ENCODE measurements around the gene ZMPSTE24.

Gene ZMPSTE24

DNA sequence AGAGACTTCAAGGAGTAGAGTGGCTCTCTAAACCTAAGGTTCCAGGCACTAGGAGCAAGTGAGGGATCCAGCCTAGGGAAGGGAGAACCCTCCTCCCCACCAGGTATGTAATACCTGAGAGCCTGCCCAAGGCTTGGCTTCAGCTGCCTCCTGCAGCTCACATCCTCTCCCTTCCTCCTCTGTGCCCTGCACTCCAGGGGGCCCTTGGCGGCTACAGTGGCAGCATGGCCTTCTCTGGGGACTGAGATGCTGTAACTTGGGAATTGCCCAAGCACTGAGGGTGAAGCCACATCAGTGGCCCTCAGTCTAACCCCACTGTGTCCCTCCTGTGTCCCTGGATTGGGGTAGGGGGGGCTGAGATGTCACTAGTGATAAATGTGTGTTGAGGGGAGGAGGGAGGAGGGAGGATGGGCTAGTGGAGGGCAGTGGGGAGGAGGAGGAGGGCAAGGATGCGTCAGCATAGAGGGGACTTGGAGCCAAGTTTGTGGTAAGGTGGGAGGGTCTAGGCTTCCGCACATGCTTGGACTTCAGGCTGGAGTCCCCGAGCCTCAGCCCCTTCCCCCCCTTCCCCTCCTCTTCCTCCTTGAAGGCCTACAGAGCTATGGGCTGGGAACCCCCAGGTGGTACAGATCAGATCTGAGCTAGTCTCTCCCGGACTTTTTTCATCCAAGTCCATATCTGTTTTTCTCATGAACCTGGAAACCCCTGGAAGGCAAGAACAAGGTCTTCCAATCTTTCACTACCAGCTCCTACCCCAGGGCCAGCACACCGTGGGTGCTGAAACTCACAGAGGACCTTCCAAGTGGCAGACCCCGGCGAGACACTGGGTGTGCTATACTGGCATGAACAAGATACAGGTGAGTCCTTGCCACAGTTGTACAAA lies 41.6 kb downstream of the ZMPSTE24 start:
- Histone ChIP-seq H3K27ac (ENCODE audit: low read depth, low read length) (no peak overlapping the region), H3K36me3 (ENCODE audit: control insufficient read depth, low read length) (no peaks in the 10 kb centered on the region), H3K9me3 (ENCODE audit: control insufficient read depth, insufficient read depth, low read length) (no peaks in the 10 kb centered on the region), H3F3A (ENCODE audit: control insufficient read depth, insufficient read depth) (no peaks in the 10 kb centered on the region), H3K4me2 (ENCODE audit: low read length) (no peak overlapping the region), H3K4me1 (ENCODE audit: control insufficient read depth, low read length) (no peaks in the 10 kb centered on the region), H3K4me3 (ENCODE audit: low read length) (no peak overlapping the region), H3K27me3 (ENCODE audit: control insufficient read depth, low read length) (peaks cover 10% of the 10 kb centered on the region), H3K79me2 (ENCODE audit: control insufficient read depth, low read length) (no peaks in the 10 kb centered on the region), H4K20me1 (ENCODE audit: control insufficient read depth, insufficient read depth, low read depth, low read length) (no peaks in the 10 kb centered on the region), H3K9me2 (replicated peaks; ENCODE audit: control insufficient read depth, low read length) (no peaks in the 10 kb centered on the region)
- no peak for TF ChIP-seq EZH2phosphoT487 (IDR thresholded peaks at IDR 0.05; ENCODE audit: borderline replicate concordance, low read length)
- TF ChIP-seq, protein P1, sequence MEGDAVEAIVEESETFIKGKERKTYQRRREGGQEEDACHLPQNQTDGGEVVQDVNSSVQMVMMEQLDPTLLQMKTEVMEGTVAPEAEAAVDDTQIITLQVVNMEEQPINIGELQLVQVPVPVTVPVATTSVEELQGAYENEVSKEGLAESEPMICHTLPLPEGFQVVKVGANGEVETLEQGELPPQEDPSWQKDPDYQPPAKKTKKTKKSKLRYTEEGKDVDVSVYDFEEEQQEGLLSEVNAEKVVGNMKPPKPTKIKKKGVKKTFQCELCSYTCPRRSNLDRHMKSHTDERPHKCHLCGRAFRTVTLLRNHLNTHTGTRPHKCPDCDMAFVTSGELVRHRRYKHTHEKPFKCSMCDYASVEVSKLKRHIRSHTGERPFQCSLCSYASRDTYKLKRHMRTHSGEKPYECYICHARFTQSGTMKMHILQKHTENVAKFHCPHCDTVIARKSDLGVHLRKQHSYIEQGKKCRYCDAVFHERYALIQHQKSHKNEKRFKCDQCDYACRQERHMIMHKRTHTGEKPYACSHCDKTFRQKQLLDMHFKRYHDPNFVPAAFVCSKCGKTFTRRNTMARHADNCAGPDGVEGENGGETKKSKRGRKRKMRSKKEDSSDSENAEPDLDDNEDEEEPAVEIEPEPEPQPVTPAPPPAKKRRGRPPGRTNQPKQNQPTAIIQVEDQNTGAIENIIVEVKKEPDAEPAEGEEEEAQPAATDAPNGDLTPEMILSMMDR (IDR thresholded peaks at IDR 0.05; ENCODE audit: low read depth, low read length, poor library complexity, severe bottlenecking), result no peak

DNA sequence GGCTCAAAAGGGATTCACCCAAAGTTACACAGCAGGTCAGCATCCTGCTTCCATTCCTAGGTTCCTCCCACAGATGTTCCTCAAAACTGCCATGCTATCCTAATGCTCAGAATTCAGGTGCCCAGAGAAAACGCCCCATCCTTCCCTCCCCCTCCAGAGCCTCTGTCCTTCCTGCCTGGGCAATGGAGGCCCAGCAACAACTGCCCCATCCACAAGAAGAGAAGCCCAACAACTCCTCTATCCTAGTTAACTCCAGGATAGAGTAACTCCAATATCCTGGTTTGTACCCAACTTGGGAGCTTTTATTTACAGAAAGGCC lies 42.2 kb downstream of the ZMPSTE24 start:
- Histone ChIP-seq H3K9me2 (replicated peaks; ENCODE audit: control insufficient read depth, low read length) (no peaks in the 10 kb centered on the region), H3K27me3 (ENCODE audit: control insufficient read depth, low read length) (peaks cover 10% of the 10 kb centered on the region), H3K4me3 (ENCODE audit: low read length) (no peak overlapping the region), H3K9me3 (ENCODE audit: control insufficient read depth, insufficient read depth, low read length) (no peaks in the 10 kb centered on the region), H3K4me1 (ENCODE audit: control insufficient read depth, low read length) (no peaks in the 10 kb centered on the region), H3F3A (ENCODE audit: control insufficient read depth, insufficient read depth) (no peaks in the 10 kb centered on the region), H3K4me2 (ENCODE audit: low read length) (no peak overlapping the region), H3K36me3 (ENCODE audit: control insufficient read depth, low read length) (no peaks in the 10 kb centered on the region), H3K27ac (ENCODE audit: low read depth, low read length) (no peak overlapping the region), H4K20me1 (ENCODE audit: control insufficient read depth, insufficient read depth, low read depth, low read length) (no peaks in the 10 kb centered on the region), H3K79me2 (ENCODE audit: control insufficient read depth, low read length) (no peaks in the 10 kb centered on the region)
- TF ChIP-seq, protein P1 (IDR thresholded peaks at IDR 0.05; ENCODE audit: low read depth, low read length, poor library complexity, severe bottlenecking), result no peak
- TF ChIP-seq EZH2phosphoT487 (IDR thresholded peaks at IDR 0.05; ENCODE audit: borderline replicate concordance, low read length), result no peak

GRCh38 chr1:40300651-40301050 lies 42.6 kb downstream of the ZMPSTE24 start:
- Histone ChIP-seq H3K9me2 (replicated peaks; ENCODE audit: control insufficient read depth, low read length) (no peaks in the 10 kb centered on the region), H3K4me3 (ENCODE audit: low read length) (no peak overlapping the region), H3K4me2 (ENCODE audit: low read length) (no peak overlapping the region)

More at GRCh38 chr1:40300651-40301050, 42.6 kb downstream of the ZMPSTE24 start:
- Histone ChIP-seq H3K27ac (ENCODE audit: low read depth, low read length) (no peak overlapping the region), H3K4me1 (ENCODE audit: control insufficient read depth, low read length) (no peaks in the 10 kb centered on the region), H3K79me2 (ENCODE audit: control insufficient read depth, low read length) (no peaks in the 10 kb centered on the region), H3F3A (ENCODE audit: control insufficient read depth, insufficient read depth) (no peaks in the 10 kb centered on the region), H3K9me3 (ENCODE audit: control insufficient read depth, insufficient read depth, low read length) (no peaks in the 10 kb centered on the region), H4K20me1 (ENCODE audit: control insufficient read depth, insufficient read depth, low read depth, low read length) (no peaks in the 10 kb centered on the region), H3K27me3 (ENCODE audit: control insufficient read depth, low read length) (peaks cover 10% of the 10 kb centered on the region), H3K36me3 (ENCODE audit: control insufficient read depth, low read length) (no peaks in the 10 kb centered on the region)
- TF ChIP-seq EZH2phosphoT487 (IDR thresholded peaks at IDR 0.05; ENCODE audit: borderline replicate concordance, low read length), result no peak
- TF ChIP-seq, protein P1 (IDR thresholded peaks at IDR 0.05; ENCODE audit: low read depth, low read length, poor library complexity, severe bottlenecking), result no peak
